Mucosa of rectum (tissue), 2 donors: Measurements from ENCODE around the gene RDH13.
A peak's percentile ranks its signal among the peaks of the same experiment; 100 is the strongest.
"Not testable (repeated sequence)": the region's sequence is repeated elsewhere in the genome, so short reads cannot be mapped to it uniquely, and the experiment has no call there.

ENCODE experiments used
- H3K27ac ChIP-seq, 2 donors: one replicate each; pipeline ENCODE4 v1.7.0; 2013; ENCODE audit warnings: inconsistent platforms in 2 of 2, low read depth in 2 of 2, low read length in 2 of 2
- H3K27me3 ChIP-seq, 2 donors: one replicate each; pipeline ENCODE4 v1.7.0; 2013; ENCODE audit warnings: low read length in 2 of 2; ENCODE audit not compliant: control insufficient read depth in 2 of 2, insufficient read depth in 2 of 2
- H3K36me3 ChIP-seq, 2 donors: one replicate each; pipeline ENCODE4 v1.7.0; 2013; ENCODE audit warnings: low read length in 2 of 2; ENCODE audit not compliant: control insufficient read depth in 2 of 2, insufficient read depth in 2 of 2
- H3K4me1 ChIP-seq, 2 donors: one replicate each; pipeline ENCODE4 v1.7.0; 2013; ENCODE audit warnings: low read length in 2 of 2, mild to moderate bottlenecking in 1 of 2; ENCODE audit not compliant: control insufficient read depth in 2 of 2, insufficient read depth in 2 of 2
- H3K4me3 ChIP-seq, 2 donors: one replicate each; pipeline ENCODE4 v1.7.0; 2013; ENCODE audit warnings: low read length in 2 of 2
- H3K9ac ChIP-seq, 2 donors: one replicate each; pipeline ENCODE4 v1.7.0; 2013; ENCODE audit warnings: low read length in 2 of 2, low read depth in 1 of 2, mild to moderate bottlenecking in 1 of 2
- H3K9me3 ChIP-seq, 2 donors: one replicate each; pipeline ENCODE4 v1.7.0; 2013; ENCODE audit warnings: low read length in 2 of 2; ENCODE audit not compliant: control insufficient read depth in 2 of 2
- donor health status: healthy.
- donor health status: Normal muscosa, but diverticular disease.

Gene RDH13

DNA sequence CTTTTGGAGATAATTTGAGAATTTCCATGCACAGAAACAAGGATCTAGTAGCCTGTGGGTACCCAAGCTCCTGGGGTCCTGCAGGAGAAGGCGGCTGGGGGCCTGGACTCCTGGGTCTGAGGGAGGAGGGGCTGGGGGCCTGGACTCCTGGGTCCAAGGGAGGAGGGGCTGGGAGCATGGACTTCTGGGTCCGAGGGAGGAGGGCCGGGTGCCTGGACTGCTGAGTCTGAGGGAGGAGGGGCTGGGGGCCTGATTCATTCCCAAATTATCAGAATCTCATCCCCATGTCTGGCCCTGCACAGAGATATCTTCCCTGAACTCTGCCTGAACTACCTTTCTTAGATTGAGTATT is 520 bp upstream of the RDH13 start:
- Histone ChIP-seq H3K36me3 (peaks cover 5% of the 10 kb centered on the region in 2 donors), H3K27ac (peak overlapping the region in 1 of 2 donors; percentile 31), H3K4me1 (peaks cover 3 to 7% of the 10 kb centered on the region in 2 donors), H3K27me3 (no peaks in the 10 kb centered on the region), H3K4me3 (peak overlapping the region; percentile 41 to 62), H3K9me3 (no peaks in the 10 kb centered on the region), H3K9ac (no peak overlapping the region)

DNA sequence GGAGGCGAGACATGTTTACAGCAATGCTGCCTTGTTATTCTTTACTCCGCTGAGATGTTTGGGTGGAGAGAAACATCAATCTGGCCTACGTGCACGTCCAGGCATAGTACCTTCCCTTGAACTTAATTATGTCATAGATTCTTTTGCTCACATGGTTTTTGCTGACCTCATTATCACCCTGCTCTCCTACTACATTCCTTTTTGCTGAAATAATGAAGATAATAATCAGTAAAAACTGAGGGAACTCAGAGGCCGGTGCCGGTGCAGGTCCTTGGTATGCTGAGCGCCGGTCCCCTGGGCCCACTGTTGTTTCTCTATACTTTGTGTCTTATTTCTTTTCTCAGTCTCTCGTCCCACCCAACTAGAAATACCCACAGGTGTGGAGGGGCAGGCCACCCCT is 2.7 kb downstream of the RDH13 start:
- H3K4me3 ChIP-seq, H3K9me3 ChIP-seq, H3K27ac ChIP-seq, H3K27me3 ChIP-seq, H3K4me1 ChIP-seq, H3K9ac ChIP-seq: not testable (repeated sequence)
- peaks cover 18 to 25% of the 10 kb centered on the region in 2 donors for H3K36me3 ChIP-seq

DNA sequence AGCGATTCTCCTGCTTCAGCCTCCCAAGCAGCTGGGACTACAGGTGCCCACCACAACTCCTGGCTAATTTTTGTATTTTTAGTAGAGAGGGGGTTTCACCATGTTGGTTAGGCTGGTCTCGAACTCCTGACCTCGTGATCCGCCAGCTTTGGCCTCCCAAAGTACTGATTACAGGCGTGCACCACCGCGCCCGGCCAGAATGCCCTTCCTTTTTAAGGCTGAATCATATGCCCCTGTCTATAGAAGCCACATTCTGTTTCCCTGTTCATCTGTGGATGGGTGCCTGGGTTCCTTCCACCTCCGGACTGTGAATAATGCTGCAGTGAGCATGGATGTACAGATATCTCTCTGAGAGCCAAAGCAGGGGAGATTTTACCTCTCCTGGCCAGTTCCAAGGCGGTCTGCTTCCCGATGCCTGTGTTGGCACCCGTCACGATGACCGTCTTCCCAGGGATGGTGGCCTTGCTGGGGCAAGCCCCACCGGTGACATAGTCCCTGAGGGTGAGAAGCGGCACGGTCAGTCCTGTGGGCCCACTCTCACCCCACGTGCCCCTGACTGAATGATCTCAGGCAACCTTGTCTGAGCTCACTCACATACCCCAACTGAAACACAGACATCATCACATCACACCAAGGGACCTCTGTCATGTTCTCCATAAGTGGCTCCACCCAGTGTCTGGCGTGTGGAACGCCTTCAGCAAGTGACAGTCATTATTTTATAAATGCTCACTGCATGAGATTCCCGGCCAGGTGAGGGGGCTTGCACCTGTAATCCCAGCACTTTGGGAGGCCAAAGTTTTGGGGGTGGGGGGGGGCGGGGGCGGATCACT is 4.0 kb downstream of the RDH13 start:
- no peak overlapping the region for H3K9ac ChIP-seq
- H3K4me1 ChIP-seq, result peaks cover 3 to 7% of the 10 kb centered on the region in 2 donors
- H3K27me3 ChIP-seq, result no peaks in the 10 kb centered on the region
- H3K27ac ChIP-seq, result no peak overlapping the region
- H3K36me3 ChIP-seq, result peaks cover 25 to 32% of the 10 kb centered on the region in 2 donors
- no peaks in the 10 kb centered on the region for H3K9me3 ChIP-seq
- H3K4me3 ChIP-seq, result no peak overlapping the region

DNA sequence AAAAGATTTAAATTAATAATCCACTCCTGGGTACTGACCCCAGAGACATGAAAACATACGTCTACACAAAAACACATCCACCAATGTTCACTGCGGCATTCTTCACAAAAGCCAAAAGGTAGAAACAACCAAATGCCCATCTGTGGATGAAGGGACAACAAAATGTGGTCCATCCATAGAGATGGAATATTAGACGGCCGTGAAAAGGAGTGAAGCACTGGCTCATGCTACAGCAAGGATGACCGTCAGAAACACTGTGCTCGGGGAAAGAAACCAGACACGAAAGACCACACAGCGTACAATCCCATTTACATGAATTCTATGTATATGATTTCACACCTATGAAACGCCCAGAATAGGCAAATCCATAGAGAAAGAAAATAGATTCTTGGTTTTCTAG is 6.1 kb downstream of the RDH13 start:
- H3K4me3 ChIP-seq, result no peak overlapping the region
- H3K9me3 ChIP-seq, result no peaks in the 10 kb centered on the region
- H3K4me1 ChIP-seq, result peaks cover 0 to 2% of the 10 kb centered on the region in 2 donors
- H3K27me3 ChIP-seq, result no peaks in the 10 kb centered on the region
- H3K9ac ChIP-seq, result no peak overlapping the region
- H3K27ac ChIP-seq, result no peak overlapping the region
- H3K36me3 ChIP-seq, result peaks cover 31 to 42% of the 10 kb centered on the region in 2 donors

DNA sequence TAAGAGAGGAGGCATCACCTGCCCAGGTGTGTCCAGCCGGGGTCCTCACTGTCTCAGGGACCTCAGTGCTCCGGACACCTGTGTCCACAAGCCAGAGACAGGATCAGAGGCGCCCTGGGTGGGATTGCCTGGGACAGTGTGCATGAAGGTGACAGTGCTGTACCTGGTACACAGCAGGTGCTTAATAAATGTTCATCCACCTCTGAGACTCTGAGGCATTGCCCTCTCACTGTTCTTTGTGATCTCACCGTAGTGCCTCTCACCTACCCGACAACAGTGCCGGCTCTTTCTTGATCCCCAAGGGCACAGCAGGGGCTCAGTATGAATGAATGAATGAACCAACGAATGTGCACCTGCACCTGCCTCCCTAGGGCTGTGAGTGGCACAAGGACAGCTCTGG is 9.2 kb downstream of the RDH13 start:
- Histone ChIP-seq H3K27ac (no peak overlapping the region), H3K27me3 (no peaks in the 10 kb centered on the region), H3K4me1 (no peaks in the 10 kb centered on the region), H3K9ac (no peak overlapping the region), H3K9me3 (no peaks in the 10 kb centered on the region), H3K4me3 (no peak overlapping the region), H3K36me3 (peaks cover 40 to 52% of the 10 kb centered on the region in 2 donors)

DNA sequence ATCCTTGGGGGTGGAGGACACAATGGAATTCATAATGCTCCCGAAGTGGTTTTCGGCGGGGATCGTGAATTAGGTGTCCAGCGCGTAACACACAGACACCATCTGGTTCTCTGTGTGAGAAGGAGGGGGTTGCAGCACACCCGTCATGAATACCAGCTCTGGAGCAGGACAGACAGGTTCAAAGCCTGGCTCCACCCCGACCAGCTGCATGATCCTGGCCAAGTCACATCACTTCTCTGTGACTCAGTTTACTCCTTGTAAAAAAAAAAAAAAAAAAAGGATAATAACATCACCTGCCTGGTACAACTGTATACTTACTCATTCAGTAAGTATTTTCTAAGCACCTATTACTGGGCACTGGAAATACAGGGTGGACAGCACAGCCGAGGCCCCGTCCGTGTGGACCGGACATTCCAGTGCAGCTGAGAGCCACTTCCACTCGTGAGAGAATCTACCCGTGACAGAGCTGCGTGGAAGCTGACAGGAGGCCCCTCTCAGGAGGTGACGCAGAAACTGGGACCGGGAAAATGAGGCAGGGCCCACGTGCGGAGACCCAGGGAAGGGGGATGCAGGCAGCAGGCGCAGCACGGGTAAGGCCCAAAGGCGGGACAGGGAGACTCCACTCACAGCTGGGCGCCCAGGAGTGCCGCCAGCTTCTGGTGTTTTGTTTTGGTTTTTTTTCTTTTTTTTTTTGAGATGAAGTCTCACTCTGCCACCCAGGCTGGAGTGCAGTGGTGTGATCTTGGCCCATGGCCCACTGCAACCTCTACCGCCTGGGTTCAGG is 12.0 kb downstream of the RDH13 start:
- no peaks in the 10 kb centered on the region for H3K4me1 ChIP-seq
- peaks cover 50 to 61% of the 10 kb centered on the region in 2 donors for H3K36me3 ChIP-seq
- H3K27me3 ChIP-seq, result no peaks in the 10 kb centered on the region
- no peak overlapping the region for H3K9ac ChIP-seq
- no peak overlapping the region for H3K27ac ChIP-seq
- H3K9me3 ChIP-seq, result no peaks in the 10 kb centered on the region
- H3K4me3 ChIP-seq, result no peak overlapping the region

DNA sequence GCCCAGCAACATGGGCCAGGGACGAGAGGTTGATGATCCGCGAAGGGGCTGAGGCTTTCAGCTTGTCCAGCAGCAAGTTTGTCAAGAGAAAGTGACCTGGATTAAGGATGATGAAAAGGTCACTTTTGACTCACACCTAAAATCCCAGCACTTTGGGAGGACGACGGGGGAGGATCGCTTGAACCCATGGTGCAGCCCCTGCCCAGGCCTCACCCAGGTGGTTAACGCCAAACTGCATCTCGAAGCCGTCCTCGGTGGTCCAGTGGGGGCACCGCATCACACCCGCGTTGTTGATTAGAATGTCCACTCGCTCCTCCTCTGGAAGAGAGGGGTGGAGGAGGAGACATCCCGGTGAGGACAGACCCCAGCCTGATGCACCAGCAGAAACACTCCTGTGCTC is 14.5 kb downstream of the RDH13 start:
- Histone ChIP-seq H3K27ac (no peak overlapping the region), H3K36me3 (peaks cover 51 to 58% of the 10 kb centered on the region in 2 donors), H3K9ac (no peak overlapping the region), H3K27me3 (no peaks in the 10 kb centered on the region), H3K9me3 (no peaks in the 10 kb centered on the region), H3K4me3 (no peak overlapping the region), H3K4me1 (no peaks in the 10 kb centered on the region)

DNA sequence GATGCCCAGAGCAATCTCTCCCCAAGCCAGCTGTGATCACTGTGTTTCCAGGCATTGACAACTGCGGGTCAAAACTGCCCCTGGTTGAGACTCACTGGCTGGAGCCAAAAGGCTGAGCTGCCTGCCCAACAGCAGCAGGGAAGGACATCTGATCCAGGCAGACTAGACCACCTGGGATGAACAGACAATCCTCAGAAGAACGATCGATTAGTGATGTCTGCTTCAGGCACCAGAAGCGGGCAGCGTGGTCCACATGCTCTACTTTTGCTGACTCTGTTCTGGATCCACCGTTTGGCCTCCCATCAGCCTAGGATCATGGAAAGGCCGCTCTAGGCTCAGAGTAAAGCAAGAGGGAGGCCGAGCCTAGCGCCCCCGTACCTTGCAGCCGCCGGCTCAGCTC is 15.0 kb downstream of the RDH13 start:
- H3K9ac ChIP-seq, result no peak overlapping the region

DNA sequence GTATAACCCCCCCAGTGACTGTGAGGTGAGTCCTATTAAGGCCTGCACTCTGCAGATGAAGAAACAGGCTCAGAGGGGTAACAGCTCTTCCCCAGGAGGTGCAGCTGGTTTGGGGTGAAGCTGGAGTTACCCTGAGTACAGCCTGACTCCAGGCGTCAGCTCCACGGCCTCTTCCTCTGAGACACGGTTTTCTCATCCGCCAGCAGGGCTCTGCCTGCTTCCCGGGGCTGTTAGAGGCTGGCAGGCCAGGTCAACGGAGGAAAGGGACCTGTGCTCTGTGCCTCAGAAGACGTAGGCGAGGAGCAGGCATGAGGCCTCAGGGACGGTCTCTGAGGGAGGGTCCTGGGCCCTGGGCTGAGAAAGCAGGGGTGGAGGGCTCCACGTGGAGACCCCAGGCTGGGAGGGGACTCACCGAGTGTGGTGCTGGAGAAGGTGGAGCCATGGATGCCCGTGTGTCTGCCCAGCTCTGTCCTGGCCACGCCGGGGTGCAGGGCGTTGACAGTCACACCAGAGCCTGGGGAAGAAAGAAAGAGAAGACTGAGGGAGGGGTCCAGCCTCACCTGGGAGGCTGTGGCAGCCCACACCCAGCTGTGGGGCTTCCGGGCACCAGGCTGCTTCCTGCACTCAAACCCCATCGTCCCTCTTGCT is 15.8 kb downstream of the RDH13 start:
- H3K36me3 ChIP-seq, result peaks cover 52 to 62% of the 10 kb centered on the region in 2 donors
- no peaks in the 10 kb centered on the region for H3K9me3 ChIP-seq
- H3K4me1 ChIP-seq, result no peaks in the 10 kb centered on the region
- no peak overlapping the region for H3K27ac ChIP-seq
- H3K27me3 ChIP-seq, result no peaks in the 10 kb centered on the region
- H3K4me3 ChIP-seq, result no peak overlapping the region
- no peak overlapping the region for H3K9ac ChIP-seq

More for the DNA sequence above, 15.0 kb downstream of the RDH13 start:
- Histone ChIP-seq H3K4me1 (no peaks in the 10 kb centered on the region), H3K27me3 (no peaks in the 10 kb centered on the region), H3K4me3 (no peak overlapping the region), H3K9me3 (no peaks in the 10 kb centered on the region), H3K36me3 (peaks cover 50 to 59% of the 10 kb centered on the region in 2 donors), H3K27ac (no peak overlapping the region)
